HepG2 (cell line): ENCODE results near the gene ST14. TPM values are rescaled to one million over a fixed set of nuclear protein-coding genes. Genes with fewer than 3 reads are reported as not detected.

Experiments used
- ELF4 ChIP-seq: sonication (generic); formaldehyde crosslinking; IDR thresholded peaks from 2 replicates; pipeline ENCODE4 v1.5.0; 2020; ENCODE audit warnings: missing genetic modification reagents, mild to moderate bottlenecking, moderate library complexity, borderline replicate concordance
- ETV5 ChIP-seq: IDR thresholded peaks from 2 replicates; pipeline ENCODE4 v1.6.1; 2018; ENCODE audit warnings: missing biosample characterization, missing genetic modification reagents, inconsistent platforms, borderline replicate concordance
- GATAD2A ChIP-seq: IDR thresholded peaks from 2 replicates; pipeline ENCODE4 v1.6.1; 2016
- KLF11 ChIP-seq: IDR thresholded peaks from 2 replicates; pipeline ENCODE4 v1.6.1; 2016; ENCODE audit warnings: missing compliant biosample characterization
- MTF1 ChIP-seq: sonication (generic); formaldehyde crosslinking; IDR thresholded peaks from 2 replicates; pipeline ENCODE4 v1.5.0; 2020; ENCODE audit warnings: missing genetic modification reagents
- NCOR1 ChIP-seq: fragments of 200-600 bp; sonication (generic); IDR thresholded peaks from 2 replicates; pipeline ENCODE4 v1.7.0; 2017; ENCODE audit warnings: antibody characterized with exemption, low read length, borderline replicate concordance
- NFAT5 ChIP-seq: sonication (generic); formaldehyde crosslinking; IDR thresholded peaks from 2 replicates; pipeline ENCODE4 v1.4.0; 2020; ENCODE audit warnings: missing genetic modification reagents
- THAP11 ChIP-seq: IDR thresholded peaks from 2 replicates; pipeline ENCODE4 v1.6.1; 2016; ENCODE audit warnings: missing biosample characterization, missing genetic modification reagents
- ZNF337 ChIP-seq: sonication (generic); formaldehyde crosslinking; IDR thresholded peaks from 2 replicates; pipeline ENCODE4 v1.5.1; 2020; ENCODE audit warnings: missing genetic modification reagents, low read depth, mild to moderate bottlenecking, borderline replicate concordance
- ZNF781 ChIP-seq: sonication (generic); formaldehyde crosslinking; IDR thresholded peaks from 2 replicates; pipeline ENCODE4 v1.5.1; 2020; ENCODE audit warnings: borderline replicate concordance, mild to moderate bottlenecking, missing genetic modification reagents; ENCODE audit errors: not compliant biosample characterization
- ZXDC ChIP-seq: sonication (generic); formaldehyde crosslinking; IDR thresholded peaks from 2 replicates; pipeline ENCODE4 v1.5.0; 2020; ENCODE audit warnings: mild to moderate bottlenecking, missing genetic modification reagents
- polyA plus RNA-seq, 8 experiments: library from polyadenylated mRNA; depleted of rRNA in 3 of 8; stranded (reverse) in 7 of 8; unstranded in 1 of 8; fragments of >200 nt; fragmentation: Illumina TruSeq in 4 of 8; extraction: Trizol in 4 of 8; gene quantifications; 2 replicates each; pipeline versions ENCODE4 v1.2.1 to v1.2.3, GENCODE V29; 2011 to 2016; ENCODE audit warnings: low read depth in 4 of 8, missing spikeins in 1 of 8, mixed read lengths in 1 of 8; ENCODE audit not compliant: insufficient read depth in 1 of 8
- total RNA-seq, 5 experiments: library from RNA; depleted of rRNA; stranded (reverse); fragments of >200 nt; fragmentation: Illumina TruSeq; extraction: Trizol; gene quantifications; 2 replicates each; pipeline ENCODE4 v1.2.3, GENCODE V29; 2016; ENCODE audit warnings: low read depth in 1 of 5
- TF ChIP-seq, protein P1 (sequence below): IDR thresholded peaks from 2 replicates; pipeline ENCODE4 v1.6.1; 2016
- TF ChIP-seq, protein P2 (sequence below): sonication (generic); formaldehyde crosslinking; conservative IDR thresholded peaks from 2 replicates; pipeline ENCODE4 v1.8.0; 2022; ENCODE audit warnings: mild to moderate bottlenecking, moderate library complexity, missing genetic modification reagents
- TF ChIP-seq, protein P3 (sequence below): IDR thresholded peaks from 2 replicates; pipeline ENCODE4 v1.6.1; 2016; ENCODE audit warnings: mild to moderate bottlenecking

ST14 gene
- total and polyA plus RNA-seq, 2 of the 13 experiments (the other 11 are each of a cell fraction or from before 2014, with no cell fraction given) = 0.88 to 1.4 TPM

- TF ChIP-seq, protein P1, sequence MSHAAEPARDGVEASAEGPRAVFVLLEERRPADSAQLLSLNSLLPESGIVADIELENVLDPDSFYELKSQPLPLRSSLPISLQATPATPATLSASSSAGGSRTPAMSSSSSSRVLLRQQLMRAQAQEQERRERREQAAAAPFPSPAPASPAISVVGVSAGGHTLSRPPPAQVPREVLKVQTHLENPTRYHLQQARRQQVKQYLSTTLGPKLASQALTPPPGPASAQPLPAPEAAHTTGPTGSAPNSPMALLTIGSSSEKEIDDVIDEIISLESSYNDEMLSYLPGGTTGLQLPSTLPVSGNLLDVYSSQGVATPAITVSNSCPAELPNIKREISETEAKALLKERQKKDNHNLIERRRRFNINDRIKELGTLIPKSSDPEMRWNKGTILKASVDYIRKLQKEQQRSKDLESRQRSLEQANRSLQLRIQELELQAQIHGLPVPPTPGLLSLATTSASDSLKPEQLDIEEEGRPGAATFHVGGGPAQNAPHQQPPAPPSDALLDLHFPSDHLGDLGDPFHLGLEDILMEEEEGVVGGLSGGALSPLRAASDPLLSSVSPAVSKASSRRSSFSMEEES = peak; percentile 49
- TF ChIP-seq ZNF781 (peak; percentile 24), KLF11 (CRISPR knock-in tag) (no peak), ETV5 (CRISPR knock-in tag) (peak; percentile 16; the same call in 1 of the 2 replicates), THAP11 (CRISPR knock-in tag) (peak; percentile 73), NCOR1 (peak; percentile 91; the same call in 1 of the 2 replicates), ZXDC (CRISPR knock-in tag) (no peak), GATAD2A (CRISPR knock-in tag) (peak; percentile 81), NFAT5 (0 out of 2 replicates have a peak, but pooled peaks have one; percentile 38), MTF1 (no peak; the same call in 1 of the 2 replicates), ZNF337 (CRISPR knock-in tag) (no peak), ELF4 (CRISPR knock-in tag) (no peak)
- TF ChIP-seq, protein P2, sequence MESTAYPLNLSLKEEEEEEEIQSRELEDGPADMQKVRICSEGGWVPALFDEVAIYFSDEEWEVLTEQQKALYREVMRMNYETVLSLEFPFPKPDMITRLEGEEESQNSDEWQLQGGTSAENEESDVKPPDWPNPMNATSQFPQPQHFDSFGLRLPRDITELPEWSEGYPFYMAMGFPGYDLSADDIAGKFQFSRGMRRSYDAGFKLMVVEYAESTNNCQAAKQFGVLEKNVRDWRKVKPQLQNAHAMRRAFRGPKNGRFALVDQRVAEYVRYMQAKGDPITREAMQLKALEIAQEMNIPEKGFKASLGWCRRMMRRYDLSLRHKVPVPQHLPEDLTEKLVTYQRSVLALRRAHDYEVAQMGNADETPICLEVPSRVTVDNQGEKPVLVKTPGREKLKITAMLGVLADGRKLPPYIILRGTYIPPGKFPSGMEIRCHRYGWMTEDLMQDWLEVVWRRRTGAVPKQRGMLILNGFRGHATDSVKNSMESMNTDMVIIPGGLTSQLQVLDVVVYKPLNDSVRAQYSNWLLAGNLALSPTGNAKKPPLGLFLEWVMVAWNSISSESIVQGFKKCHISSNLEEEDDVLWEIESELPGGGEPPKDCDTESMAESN (CRISPR knock-in tag) = peak; percentile 64
- TF ChIP-seq, protein P3, sequence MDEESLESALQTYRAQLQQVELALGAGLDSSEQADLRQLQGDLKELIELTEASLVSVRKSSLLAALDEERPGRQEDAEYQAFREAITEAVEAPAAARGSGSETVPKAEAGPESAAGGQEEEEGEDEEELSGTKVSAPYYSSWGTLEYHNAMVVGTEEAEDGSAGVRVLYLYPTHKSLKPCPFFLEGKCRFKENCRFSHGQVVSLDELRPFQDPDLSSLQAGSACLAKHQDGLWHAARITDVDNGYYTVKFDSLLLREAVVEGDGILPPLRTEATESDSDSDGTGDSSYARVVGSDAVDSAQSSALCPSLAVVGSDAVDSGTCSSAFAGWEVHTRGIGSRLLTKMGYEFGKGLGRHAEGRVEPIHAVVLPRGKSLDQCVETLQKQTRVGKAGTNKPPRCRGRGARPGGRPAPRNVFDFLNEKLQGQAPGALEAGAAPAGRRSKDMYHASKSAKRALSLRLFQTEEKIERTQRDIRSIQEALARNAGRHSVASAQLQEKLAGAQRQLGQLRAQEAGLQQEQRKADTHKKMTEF = peak; percentile 90
Measured at GRCh38 chr11:130181295-130182272, 22.0 kb downstream of the ST14 start (continued).
